NB4 (cell line): ENCODE results near the gene CCDC97.
A peak's percentile ranks its signal among the peaks of the same experiment; 100 is the strongest.

Experiments
- DNase-seq: peaks from one replicate; pipeline ENCODE4 v3.0.0; 2010; ENCODE audit warnings: low read depth
- H3K4me3 ChIP-seq: one replicate; pipeline ENCODE4 v1.5.1; 2011; ENCODE audit warnings: mild to moderate bottlenecking, low read depth, low read length, moderate library complexity
- CTCF ChIP-seq: IDR thresholded peaks from one replicate; pipeline ENCODE4 v1.5.1; 2012; ENCODE audit warnings: low read depth, low read length
- MAX ChIP-seq: IDR thresholded peaks from 2 replicates; pipeline ENCODE4 v1.6.1; 2011; ENCODE audit warnings: low read depth, low read length
- MYC ChIP-seq: IDR thresholded peaks from 2 replicates; pipeline ENCODE4 v1.6.1; 2011; ENCODE audit warnings: low read depth, low read length
- POLR2A ChIP-seq: IDR thresholded peaks from 2 replicates; pipeline ENCODE4 v1.6.1; 2011; ENCODE audit warnings: mild to moderate bottlenecking; ENCODE audit not compliant: insufficient read length; ENCODE audit errors: extremely low read depth

The CCDC97 gene

DNA sequence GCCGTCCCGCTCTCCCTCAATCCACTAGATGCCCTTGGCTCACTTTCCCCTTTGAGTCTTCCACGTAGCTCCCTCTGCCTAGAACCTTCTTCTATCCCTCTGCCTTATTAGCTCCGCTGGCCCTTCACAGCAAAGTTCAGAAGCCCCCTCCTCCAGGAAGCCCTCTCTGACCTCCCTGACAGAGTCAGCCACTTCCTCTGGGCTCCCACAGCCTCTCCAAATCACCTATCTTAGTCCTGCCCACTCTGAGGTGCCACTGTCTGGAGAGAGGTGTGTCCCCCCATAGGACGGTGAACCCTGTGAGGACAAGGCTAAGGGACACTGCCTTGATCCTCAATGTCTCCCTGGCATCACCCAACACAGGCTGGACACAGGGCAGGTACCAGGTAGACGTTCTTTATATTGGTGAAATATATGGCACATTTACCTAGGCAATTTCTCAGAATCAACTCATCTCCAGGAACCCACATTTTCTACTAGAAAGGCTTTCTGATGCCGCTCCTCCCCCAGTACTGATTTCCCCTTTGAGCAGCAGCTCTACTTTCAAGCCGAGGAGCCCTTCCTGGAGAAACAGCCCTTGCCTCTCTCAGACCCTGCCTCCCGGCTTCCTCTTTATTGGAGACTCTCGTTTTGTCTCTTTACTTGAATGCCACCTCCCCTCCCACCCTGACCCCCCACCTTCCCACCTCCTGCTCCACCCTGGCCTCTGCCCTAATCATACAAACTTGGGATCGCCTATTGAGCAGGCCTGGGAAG lies 47.2 kb downstream of the CCDC97 start:
- TF ChIP-seq CTCF: no peak
- TF ChIP-seq MYC: no peak
- no peak for TF ChIP-seq MAX
- no peak for TF ChIP-seq POLR2A
- H3K4me3 ChIP-seq: no peak overlapping the region
- DNase-seq: no peak

GRCh38 chr19:41357746-41358145 lies 47.8 kb downstream of the CCDC97 start:
- TF ChIP-seq POLR2A: no peak
- no peak for TF ChIP-seq CTCF
- no peak for TF ChIP-seq MAX
- no peak for TF ChIP-seq MYC
- DNase-seq: no peak
- H3K4me3 ChIP-seq: no peak overlapping the region

DNA sequence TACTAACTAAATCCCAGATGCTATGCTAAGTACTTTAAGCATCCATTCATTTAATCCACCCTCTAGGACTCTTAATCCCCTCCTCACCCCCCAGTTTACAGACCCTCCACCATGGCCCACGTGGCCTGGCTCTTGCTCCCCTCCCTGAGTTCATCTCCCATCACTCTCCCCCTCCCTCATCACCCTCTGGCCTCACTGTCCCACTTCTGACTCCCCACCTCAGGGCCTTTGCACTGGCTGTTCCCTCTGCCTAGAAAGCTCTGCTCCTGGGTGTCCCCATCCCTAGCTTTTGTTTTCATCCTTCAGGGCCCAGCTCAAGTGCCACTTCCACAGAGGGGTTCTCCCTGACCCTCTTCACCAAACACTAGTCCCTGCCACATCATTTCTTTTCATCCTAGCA lies 49.8 kb downstream of the CCDC97 start:
- DNase-seq: no peak
- no peak for TF ChIP-seq MYC
- no peak for TF ChIP-seq POLR2A
- no peak for TF ChIP-seq MAX
- no peak for TF ChIP-seq CTCF
- H3K4me3 ChIP-seq: no peak overlapping the region

- TF ChIP-seq MAX (no peak), MYC (no peak), CTCF (no peak), POLR2A (no peak)
- DNase-seq: no peak
- no peak overlapping the region for H3K4me3 ChIP-seq
Measured at GRCh38 chr19:41362143-41362847, 52.3 kb downstream of the CCDC97 start.

GRCh38 chr19:41363371-41363752 lies 53.4 kb downstream of the CCDC97 start:
- no peak for DNase-seq
- H3K4me3 ChIP-seq: peak overlapping the region; percentile 86
- TF ChIP-seq CTCF: no peak
- no peak for TF ChIP-seq MAX
- TF ChIP-seq MYC: no peak
- no peak for TF ChIP-seq POLR2A
